Activated CD8-positive, alpha-beta memory T cell treated with anti-CD3 and anti-CD28 coated beads, Interleukin-2, amount 50 U/mL, for 1 hour (primary cell): Measurements from ENCODE around the gene SGMS1.

Experiments used
- DNase-seq: peaks from one replicate; pipeline ENCODE4 v3.0.0-alpha.2; 2020; ENCODE audit errors: extremely low read depth

The SGMS1 gene

DNA sequence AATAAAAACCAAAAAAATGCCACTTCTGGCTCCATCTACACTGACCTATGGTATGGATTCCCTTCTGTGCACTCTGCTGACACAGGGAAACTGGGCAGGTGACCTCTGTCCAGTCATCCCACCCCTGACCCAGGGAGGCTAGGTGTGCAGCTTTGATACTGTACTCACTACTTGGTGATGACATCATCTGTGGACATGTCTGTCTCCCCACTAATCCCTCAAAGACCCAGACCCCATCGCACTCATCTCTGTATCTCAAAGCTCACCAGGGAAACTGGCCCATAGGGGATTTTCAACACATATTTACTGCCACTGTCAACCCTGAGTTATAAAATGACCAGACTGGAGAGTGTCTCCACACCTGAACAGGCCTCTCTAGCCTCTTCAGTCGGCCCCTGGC, 10.6 kb downstream of the SGMS1 start:
- DNase-seq: no peak

DNA sequence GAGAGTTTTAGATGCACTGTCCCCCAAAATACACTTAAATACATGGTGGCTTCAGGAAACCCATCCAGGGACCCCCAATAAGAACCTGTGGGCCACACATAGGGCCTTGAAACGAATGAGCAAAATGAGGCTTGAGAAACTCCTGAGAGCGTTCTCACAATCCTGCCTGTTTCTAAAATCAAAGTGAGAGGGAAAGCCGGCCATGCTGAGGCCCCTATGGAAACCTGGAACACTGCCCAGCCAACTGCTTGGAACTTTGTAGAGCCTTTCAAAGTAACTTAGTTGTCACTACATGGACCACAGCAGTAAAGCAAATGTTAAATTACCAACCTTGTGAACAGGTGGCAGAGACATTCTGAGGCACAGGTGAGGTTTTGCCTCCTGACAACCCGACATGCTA, 13.4 kb downstream of the SGMS1 start:
- DNase-seq: no peak

DNA sequence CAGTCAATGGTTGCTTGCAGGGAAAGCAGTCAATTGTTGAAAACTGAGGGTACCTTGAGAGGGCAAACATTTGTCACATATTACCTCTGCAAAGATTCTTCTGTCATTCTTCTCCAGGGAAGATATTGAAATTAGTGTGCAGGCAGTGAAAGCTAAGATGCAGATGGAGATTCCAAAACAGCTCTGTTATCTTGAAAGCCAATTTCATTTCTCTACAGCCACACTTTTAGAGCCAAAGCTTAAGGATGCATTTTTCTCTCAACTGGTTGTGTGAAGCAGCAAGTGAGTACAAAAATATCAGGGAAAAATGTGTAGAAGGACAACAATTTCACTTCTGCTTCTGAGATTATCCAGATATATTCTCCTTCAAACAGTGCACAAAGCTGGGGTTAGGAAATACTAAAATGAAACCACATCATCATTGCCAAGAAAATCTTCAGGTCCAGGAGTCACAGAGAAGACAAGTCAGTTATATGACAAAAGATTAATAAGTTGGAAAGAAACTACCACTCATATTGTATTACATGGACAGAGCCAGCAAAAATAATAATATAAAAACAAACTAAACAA, 16.3 kb downstream of the SGMS1 start:
- no peak for DNase-seq

DNA sequence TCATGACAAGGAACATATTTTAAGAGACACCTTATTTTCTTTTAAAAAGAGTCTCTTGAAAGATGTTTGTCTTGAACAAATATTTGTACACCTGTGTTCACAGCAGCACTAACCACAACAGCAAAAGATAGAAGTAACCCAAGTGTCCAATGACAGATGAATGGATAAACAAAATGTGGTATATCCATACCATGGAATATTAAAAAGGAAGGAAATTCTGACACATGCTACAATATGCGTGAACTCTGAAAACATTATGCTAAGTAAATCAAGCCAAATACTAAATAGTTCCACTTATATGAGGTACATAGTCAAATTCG, 17.8 kb downstream of the SGMS1 start:
- DNase-seq: no peak

DNA sequence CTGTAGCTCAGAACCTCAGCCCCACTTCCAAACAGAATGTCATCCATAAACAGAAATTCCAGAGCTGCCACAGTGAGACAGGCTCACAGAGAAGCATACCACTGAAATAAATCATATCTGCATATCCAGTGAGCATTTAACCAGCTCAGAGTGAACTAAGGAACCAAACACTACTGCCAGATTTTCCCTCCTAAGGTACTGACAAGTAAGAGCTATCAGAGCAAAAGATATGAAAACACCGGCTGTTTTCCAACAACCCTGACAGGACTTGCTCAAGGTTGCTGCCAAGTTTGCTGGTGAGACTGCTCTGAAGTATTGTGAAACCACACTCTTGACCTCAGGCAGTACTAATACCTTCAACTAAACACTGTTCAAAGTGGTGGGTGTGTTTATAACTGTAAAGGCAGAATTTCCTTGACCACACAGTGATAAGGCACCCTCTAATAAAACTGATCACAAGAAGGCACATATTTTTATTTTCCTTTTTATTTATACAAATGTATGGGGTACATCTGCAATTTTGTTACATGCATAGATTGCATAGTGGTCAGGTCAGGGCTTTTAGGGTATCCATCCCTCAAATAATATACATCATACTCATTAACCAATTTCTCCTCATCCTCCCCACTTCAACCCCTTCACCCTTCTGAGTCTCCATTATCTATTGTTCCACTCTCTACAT, 18.3 kb downstream of the SGMS1 start:
- no peak for DNase-seq

DNA sequence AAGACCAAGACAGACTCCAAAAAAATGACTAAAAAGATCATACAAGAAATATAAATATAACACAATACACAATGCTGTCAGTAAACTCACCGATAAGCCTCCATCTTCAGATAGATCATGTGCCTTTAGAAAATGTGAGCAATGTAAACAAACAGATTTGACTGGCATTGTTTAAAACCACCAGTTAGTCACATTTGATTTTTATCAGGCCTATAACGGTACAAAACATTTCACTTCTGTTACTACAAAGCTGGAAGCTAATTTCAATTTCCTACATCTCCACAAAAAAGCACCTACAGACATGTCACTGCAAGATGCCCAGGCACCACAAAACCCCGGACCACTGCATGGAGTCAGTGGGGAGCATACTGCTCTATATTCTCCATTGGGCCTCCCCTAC, 18.9 kb downstream of the SGMS1 start:
- no peak for DNase-seq

DNA sequence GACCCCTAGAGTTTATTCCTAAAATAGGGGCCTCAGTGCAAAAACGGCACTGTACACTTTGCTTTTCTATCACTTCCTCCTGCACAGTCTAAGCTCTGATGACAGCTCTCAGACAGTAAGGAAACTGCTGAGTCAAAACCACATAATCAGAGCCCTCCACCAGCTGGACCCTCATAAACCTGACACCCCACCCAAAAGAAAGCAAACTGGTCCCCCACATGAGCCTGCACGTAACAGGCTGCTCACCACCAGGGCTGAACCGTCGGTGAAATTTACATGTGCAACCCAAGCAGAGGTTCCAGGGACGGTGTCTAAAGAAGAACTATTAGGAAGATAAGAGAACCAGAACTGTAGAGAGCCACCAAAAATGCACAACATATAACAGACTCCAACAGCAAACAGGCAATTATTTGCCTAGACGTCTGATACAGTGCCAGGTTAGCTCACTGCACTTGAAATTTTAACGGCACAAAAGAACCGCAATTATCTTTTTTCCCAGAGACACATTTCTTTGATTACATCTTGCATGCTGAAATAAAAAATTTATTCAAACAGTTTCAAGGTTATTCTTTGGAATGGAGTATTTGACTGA, 19.6 kb downstream of the SGMS1 start:
- no peak for DNase-seq

DNA sequence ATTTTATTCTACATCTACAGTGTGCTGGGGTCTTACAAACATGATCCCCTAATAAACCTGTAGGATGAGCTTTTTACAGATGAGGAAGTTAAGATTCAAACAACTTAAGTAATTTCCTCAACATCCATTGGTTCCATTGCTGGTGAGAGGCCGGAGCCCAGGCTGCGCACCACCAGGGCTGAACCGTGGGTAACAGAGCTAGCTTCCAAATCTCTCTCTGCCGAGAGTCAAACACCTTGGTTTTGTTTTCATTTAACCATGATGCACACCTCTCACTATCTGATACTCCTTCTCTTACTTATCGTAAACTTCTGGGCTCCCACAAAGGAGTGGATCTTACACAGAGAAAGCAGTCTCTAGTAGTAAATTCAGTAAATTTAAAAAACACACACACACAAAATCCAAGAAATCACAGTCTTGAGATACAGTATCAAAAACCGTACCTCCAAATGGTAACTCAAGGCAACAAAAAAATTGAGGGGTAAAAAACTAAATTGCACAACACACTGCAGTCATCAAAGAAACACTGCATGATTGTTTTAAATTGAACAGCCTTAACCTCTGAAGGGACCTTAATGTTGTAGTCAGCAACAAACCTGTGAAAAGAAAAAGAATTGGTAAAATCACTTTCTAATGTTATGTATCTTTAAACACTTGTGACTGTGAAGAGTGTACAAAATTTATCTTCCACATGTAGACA, 20.5 kb downstream of the SGMS1 start:
- DNase-seq: no peak

DNA sequence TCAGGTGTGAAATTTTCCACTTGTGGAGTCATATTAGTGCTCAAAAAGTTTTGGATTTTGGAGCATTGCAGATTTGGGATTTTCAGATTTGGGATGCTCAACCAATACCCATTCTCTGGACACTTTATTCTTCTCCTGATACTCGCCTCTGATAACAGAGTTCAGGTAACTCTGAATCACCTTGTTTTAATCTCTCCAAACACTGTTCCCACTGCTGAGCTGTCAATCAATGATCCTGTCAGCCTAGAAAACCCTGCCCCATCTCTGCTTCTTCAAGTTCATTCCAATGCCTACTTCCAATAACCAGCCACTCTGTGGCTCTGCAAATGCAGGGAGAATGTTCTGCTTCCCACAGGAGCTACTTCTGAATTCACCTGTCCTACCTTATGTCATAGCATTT, 21.8 kb downstream of the SGMS1 start:
- no peak for DNase-seq

DNA sequence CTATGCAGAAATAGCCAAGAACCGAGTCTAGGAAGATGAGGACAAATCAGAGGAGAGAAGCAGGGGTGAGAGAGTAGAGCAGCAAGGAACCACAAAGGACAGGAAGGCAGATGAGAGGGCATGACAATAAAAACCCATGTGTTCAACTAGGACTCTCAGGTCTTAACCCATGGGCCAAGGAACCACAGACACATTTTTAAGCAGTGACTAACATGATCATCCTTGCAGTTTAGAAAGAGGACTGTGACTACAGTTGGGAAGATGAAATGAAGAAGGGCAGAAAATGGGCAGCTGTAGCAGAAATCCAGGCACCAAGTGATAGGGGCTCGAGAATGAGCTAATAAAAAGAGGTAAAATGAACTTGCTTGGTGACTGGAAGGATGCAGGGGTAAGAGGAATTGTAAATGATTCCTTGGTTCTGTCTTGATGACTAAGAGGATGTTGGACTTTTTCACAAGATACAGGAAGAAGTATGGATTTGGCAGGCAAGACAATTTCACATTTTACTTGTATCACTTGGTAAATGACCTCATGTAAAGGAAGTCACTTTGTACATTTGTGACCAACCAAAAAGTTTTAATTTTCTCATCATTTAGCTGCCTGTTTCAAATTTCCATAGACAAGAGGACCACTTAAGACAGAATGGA, 22.8 kb downstream of the SGMS1 start:
- DNase-seq: no peak

DNA sequence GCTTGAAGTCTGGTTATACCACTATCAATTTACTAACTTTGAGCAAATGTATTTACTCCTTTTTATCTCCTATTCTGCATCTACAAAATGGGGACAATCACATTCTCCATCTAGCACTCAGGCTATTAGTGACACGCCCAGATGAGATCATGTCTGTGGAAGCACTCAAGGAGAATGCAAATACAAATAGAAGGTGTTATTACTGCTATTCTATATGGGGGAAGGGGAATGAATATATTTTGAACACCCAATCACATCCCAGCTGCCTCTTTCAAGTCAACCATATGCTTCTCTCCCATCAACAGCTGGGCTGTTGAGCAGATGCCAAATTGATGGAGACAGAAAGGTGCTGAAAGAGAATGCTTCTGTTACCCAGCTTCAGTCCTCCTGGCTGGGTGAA, 23.5 kb downstream of the SGMS1 start:
- no peak for DNase-seq

DNA sequence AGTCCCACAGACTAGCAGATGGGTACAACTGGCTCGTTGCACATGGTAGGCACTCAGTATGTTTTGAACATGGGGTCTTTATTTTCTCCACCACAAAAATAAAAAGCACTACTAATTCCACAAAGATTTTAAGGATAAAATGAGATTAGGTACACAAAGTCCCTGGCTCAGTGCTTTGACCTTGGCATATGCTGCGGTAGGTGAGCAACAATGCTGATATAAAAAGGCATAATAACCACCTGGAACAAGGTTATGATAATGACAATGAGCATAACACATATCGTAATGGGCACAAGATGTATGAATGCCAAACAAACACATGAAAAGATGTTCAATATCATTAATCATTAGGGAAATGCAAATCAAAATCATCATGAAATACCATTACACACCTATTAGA, 26.9 kb downstream of the SGMS1 start:
- no peak for DNase-seq

DNA sequence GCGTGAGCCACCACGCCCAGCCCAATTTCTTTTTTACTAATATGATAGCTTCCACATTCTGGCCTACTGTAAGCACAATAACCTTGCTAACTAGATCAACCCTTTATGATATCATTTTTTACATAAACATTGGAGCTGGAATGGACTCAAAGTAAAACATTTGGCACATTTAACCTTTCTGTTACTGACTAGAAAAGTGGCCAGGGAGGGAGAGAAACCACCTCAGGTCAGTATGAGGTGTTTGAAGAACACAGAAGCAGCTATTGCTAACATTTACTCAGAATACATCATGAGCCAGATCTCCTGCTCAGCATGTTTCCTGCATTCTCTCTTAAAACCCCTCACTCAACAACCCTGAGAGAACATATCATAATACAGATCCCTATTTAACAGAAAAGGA, 27.3 kb downstream of the SGMS1 start:
- no peak for DNase-seq

DNA sequence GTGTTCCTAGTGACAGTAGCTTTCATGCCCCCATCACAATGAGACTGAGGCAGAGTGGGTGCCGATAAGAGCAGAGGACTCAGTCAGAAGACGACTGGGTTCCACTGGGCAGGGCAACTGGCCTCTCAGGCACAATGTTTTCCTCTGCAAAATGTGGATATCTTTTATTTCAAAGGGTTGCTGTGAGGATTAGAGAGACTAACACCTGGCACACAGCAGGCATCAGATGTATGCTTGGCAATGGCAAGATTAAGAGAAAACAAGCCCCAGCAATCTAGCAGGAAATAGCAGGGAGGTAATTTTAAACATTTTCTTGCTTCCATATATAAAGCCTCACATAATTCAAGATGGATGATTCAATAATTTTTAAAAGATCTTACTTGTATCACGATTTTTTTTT, 28.0 kb downstream of the SGMS1 start:
- no peak for DNase-seq

DNA sequence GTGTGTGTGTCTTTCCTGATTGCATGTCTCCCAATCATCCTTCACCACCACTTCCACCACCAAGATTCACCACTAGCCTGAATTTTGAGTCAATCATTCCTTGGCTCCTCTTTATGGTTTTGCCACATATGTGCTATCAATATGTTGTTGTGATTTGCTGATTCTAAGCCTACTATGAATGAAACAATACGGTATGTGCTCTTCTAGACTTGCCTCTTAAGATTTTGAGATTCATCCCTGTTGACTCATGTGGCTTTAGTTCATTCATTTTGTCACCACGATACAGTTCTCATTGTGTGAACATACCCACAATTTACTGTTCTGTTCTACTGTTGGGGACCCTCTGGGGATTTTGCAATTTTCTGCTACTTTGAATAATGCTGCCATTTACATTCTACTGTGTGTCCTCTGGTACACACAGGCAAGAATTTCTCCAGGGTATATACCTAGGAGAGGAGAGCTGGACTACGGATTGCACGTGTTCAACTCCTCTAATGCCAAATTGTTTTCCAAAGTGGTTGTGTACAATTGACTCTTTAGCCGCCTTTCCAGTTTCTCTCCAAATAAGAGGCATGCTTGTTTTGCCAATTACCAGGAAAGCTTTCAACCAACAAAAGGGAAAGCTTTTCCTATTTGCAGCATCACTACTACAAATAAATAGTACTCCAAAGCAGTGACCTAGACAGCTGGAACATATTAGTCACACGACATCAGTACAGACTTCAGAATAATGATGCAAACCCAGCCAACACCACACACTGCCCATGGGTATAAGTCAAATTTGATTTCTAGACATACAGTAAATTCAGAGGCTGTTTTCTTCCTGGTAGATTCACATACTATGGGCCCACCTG, 30.0 kb downstream of the SGMS1 start:
- DNase-seq: no peak

DNA sequence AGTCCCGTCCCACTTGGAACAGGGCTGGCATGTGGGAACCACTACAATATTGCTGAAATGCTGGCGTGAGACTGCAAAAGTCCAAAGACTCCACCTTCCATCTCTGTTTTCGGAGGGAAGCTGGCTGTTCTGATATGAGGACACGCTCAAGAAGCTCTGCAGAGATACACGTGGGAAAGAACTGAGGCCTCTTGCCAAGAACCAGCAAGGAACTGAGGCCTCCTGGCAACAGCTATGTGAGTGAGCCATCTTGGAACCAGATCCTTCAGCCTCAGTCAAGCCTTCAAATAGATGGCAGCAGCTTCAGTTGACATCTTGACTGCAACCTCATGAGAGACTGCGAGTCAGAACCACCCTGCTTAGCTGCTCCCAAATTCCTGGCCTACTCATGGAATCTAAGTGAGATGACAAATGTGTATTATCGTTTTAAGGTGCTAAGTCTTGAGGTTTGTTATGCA, 30.8 kb downstream of the SGMS1 start:
- DNase-seq: no peak

DNA sequence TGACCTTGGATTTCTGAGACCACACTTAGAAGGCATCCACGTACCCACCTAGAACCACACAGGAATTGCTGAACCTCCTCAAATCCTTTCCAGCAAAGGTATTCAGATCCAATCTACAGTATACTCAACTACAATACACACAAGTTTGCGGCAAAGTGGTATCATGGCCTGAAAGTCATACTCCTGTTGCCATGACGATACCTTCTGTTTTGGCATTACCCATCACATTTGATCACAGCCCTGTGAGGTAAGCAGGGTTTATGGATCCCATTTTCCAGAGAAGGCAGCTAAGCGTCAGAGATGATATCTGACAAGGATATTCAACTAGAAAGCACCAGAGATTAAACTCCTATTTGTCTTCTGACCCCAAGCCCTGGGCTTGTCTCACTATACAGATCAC, 32.8 kb downstream of the SGMS1 start:
- no peak for DNase-seq

DNA sequence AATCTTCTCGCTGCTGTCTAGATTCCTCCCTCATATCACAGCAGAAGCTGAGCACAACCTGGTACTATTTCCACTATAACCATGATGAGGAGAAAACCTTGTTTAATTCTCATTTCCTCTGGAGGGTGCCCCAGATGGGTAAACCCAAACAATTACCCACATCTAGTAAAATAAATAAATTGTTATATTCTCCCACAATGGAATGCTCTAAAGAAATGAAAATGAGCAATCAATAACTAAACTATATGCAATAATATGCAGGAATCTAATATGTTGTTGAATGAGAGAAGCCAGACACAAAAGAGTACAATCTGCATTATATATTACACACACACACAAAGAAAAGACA, 37.0 kb downstream of the SGMS1 start:
- no peak for DNase-seq

DNA sequence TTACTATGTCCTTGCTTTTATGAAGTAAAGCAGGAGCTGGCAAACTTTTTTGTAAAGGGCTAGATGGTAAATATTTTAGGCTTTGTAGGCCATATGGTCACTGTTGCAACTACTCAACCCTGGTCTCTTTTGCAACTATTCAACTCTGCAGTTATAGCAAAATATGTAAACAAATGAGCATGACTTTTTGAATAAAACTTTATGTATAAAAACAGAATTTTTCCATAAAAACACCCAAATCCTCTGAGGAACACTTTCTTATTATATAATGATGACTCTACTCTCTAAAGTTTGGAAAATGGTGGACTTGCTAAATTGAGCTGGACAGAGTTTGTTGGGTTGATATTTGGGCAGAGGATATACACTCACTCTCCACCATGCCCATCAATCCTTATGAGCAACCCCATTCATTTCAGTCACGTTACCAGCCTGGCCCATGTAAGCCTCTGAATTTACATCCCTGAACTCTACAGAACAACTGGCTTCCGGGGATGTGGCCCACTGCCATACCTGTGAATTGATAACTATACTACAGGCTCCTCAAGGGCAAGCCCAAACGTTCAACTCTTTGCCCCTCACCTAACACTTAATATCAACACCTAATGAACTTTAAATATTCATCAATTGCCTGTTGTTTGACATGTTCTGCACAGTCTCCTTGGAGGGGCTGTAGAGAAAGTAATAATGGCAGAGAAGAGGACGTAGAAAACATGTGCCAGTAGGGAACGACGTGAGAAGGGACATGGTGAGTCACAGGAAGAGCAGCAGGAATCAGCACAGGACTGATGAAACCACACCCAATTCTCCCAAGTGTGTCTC, 37.6 kb downstream of the SGMS1 start:
- no peak for DNase-seq

DNA sequence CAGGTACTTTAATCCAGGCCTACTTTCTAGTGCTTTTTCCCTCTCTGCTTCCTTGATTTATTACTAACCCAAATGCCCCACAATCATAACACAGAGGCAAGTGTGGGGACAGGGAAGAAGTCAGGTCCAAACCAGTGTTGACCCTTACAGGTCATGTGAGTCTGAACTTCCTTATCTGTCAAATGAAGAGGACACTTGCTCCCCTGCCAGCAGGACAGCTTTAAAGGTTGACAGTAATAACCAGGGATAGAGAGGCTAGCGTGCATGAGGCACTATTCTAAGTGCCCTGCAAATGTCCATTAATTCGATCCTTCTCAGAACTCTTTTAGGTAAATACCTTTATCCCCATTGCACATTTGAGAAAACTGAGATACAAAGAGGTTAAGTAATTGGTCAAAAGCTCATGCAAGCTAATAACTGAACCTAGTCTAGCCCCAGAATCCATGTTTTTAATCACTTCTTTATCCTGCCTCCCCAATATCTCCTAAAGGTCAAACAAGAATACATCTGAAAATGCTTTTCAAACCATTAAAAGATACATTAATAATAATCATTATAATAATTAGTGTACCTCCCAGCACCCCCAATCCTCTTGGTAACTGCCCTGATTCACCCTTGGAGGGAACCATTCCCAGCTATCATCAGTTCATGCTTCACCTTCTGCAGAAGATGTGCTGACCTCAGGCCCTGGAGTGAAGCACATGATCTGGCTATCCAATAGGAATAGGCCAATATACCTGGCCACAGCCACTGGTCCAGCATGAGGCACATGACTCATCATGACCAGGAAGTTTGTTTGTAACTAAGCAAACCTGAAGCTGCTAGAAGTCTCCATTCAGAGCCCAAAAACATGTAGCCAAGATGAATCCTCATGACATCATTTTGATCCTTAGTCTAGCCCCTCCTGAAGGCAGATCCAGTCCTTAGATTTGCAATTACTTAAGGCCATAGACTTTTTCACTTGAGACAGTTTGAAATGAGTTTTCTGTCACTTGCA, 40.7 kb downstream of the SGMS1 start:
- DNase-seq: no peak
